Left ventricle myocardium inferior (tissue), 1 donor: ENCODE data around the gene MDFIC2. TPM values are rescaled to one million over a fixed set of nuclear protein-coding genes. Genes with fewer than 3 reads are reported as not detected.
"Not testable (repeated sequence)": the region's sequence is repeated elsewhere in the genome, so short reads cannot be mapped to it uniquely, and the experiment has no call there.

Experiments
- DNase-seq: peaks from one replicate; pipeline ENCODE4 v3.0.0-alpha.2; 2020
- H3K27ac ChIP-seq: fragments of 200-600 bp; replicated peaks from 2 replicates; pipeline ENCODE4 v1.8.0; 2021
- H3K27me3 ChIP-seq: fragments of 200-600 bp; 2 replicates; pipeline ENCODE4 v1.8.0; 2021; ENCODE audit warnings: low read depth
- H3K36me3 ChIP-seq: fragments of 200-600 bp; 2 replicates; pipeline ENCODE4 v1.8.0; 2021
- H3K4me1 ChIP-seq: fragments of 200-600 bp; 2 replicates; pipeline ENCODE4 v1.8.0; 2021
- H3K4me3 ChIP-seq: fragments of 200-600 bp; 2 replicates; pipeline ENCODE4 v1.8.0; 2021; ENCODE audit warnings: mild to moderate bottlenecking, moderate library complexity
- H3K9me3 ChIP-seq: fragments of 200-600 bp; replicated peaks from 2 replicates; pipeline ENCODE4 v1.8.0; 2021
- CTCF ChIP-seq: fragments of 200-600 bp; IDR thresholded peaks from 2 replicates; pipeline ENCODE4 v1.8.0; 2021; ENCODE audit warnings: antibody characterized with exemption, mild to moderate bottlenecking, borderline replicate concordance
- intact Hi-C: fragments of 100-400 bp; cut with micrococcal nuclease; formaldehyde crosslinking; loops from one replicate; pipeline ENCODE4 v1.11.0; 2022
- total RNA-seq: library from RNA; stranded (reverse); fragmentation: NEBNext Ultra II Directional; extraction: Animal tissue kit (Norgen Biotek cat#: 25700); gene quantifications from one replicate; pipeline ENCODE4 v1.2.1, GENCODE V29; 2021
- donor health status: DM: no; HTN: yes; CAD: no; lungs with severe emphysema.

The MDFIC2 gene
- total RNA-seq, 1 donor from 2014 or later, result not detected

GRCh38 chr3:70231266-70231701 lies 81.2 kb downstream of the MDFIC2 start:
- no peaks in the 10 kb centered on the region for H3K4me1 ChIP-seq
- DNase-seq, result no peak

GRCh38 chr3:70227437-70227836 lies 85.0 kb downstream of the MDFIC2 start:
- intact Hi-C loops, result no loop called here
- H3K9me3 ChIP-seq, result peaks cover 6% of the 10 kb centered on the region
- H3K27me3 ChIP-seq, result no peaks in the 10 kb centered on the region
- DNase-seq, result no peak
- H3K36me3 ChIP-seq, result no peaks in the 10 kb centered on the region
- TF ChIP-seq CTCF, result no peak
- H3K4me3 ChIP-seq, result no peak overlapping the region
- no peak overlapping the region for H3K27ac ChIP-seq
- no peaks in the 10 kb centered on the region for H3K4me1 ChIP-seq

More at GRCh38 chr3:70231266-70231701, 81.2 kb downstream of the MDFIC2 start:
- peaks cover 6% of the 10 kb centered on the region for H3K9me3 ChIP-seq
- no peaks in the 10 kb centered on the region for H3K36me3 ChIP-seq
- no peaks in the 10 kb centered on the region for H3K27me3 ChIP-seq
- H3K4me3 ChIP-seq, result no peak overlapping the region
- intact Hi-C loops, result no loop called here
- no peak for TF ChIP-seq CTCF
- no peak overlapping the region for H3K27ac ChIP-seq

DNA sequence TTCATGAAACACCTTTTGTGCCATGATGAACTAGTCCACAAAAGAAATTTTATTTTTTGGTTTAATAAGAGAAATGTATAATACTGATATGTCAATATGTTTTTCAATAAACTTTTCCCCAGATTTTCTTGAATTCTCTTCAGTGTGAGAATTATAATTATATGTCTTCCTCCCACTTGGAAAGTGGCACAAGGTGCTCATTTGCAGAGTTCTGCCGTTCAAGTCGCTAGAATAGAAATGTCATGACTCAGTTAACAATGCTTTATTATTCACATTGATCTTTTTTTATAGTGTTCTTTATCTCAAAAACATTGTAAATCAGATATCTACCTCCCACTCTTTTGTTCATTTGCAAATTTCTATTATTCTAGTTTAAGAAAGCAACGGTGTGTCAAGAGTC lies 87.3 kb downstream of the MDFIC2 start:
- Histone ChIP-seq H3K36me3 (no peaks in the 10 kb centered on the region), H3K9me3 (peaks cover 6% of the 10 kb centered on the region), H3K27me3 (no peaks in the 10 kb centered on the region), H3K4me3 (no peak overlapping the region), H3K27ac (no peak overlapping the region), H3K4me1 (no peaks in the 10 kb centered on the region)
- no peak for DNase-seq
- intact Hi-C loops, result no loop called here
- no peak for TF ChIP-seq CTCF

GRCh38 chr3:70224337-70224736 lies 88.1 kb downstream of the MDFIC2 start:
- Histone ChIP-seq H3K4me1 (no peaks in the 10 kb centered on the region), H3K27ac (no peak overlapping the region), H3K36me3 (no peaks in the 10 kb centered on the region), H3K4me3 (no peak overlapping the region), H3K27me3 (no peaks in the 10 kb centered on the region), H3K9me3 (peaks cover 2% of the 10 kb centered on the region)
- no peak for TF ChIP-seq CTCF
- DNase-seq, result no peak
- intact Hi-C loops, result no loop called here

DNA sequence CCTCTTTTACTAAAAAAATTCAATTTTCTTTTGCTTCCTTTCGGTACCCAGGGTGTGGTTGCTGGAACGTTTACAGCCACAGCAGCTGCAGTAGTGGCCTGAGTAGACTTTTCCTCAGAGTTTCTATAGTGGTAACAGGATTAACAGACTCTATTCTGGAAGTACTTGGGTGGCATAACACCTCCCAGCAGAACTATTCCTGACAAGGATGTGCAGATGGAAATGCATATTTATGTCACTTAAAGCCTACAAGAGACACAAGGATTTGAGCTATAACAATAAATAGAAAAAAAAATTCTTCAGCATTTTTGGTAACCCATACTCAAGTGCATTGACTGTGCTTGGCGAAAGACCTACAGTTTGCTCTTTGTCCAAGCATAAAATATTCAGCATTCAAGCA lies 94.0 kb downstream of the MDFIC2 start:
- DNase-seq, result no peak
- intact Hi-C loops, result no loop called here

GRCh38 chr3:70211274-70211673 lies 101.2 kb downstream of the MDFIC2 start:
- H3K4me3 ChIP-seq, H3K9me3 ChIP-seq, intact Hi-C loops, H3K27me3 ChIP-seq, H3K4me1 ChIP-seq, H3K36me3 ChIP-seq, H3K27ac ChIP-seq, DNase-seq: not testable (repeated sequence)

More for the DNA sequence above, 94.0 kb downstream of the MDFIC2 start:
- Histone ChIP-seq H3K27ac (no peak overlapping the region), H3K4me3 (no peak overlapping the region), H3K36me3 (no peaks in the 10 kb centered on the region), H3K27me3 (peaks cover 9% of the 10 kb centered on the region), H3K9me3 (no peaks in the 10 kb centered on the region), H3K4me1 (no peaks in the 10 kb centered on the region)
- TF ChIP-seq CTCF, result no peak
